NCI-H2171 (cell line): Measurements from ENCODE around the gene NFS1.
"Not testable (repeated sequence)": the region's sequence is repeated elsewhere in the genome, so short reads cannot be mapped to it uniquely, and the experiment has no call there.

ENCODE experiments used
- DNase-seq: peaks from one replicate; lab custom pipeline; 2025; lab: John Stamatoyannopoulos, UW

The NFS1 gene

GRCh38 chr20:35729836-35730582 is 30.9 kb upstream of the NFS1 start:
- no peak for DNase-seq

- DNase-seq: no peak
These were observed 30.2 kb upstream of the NFS1 start for GRCh38 chr20:35729283-35729807.

- DNase-seq: no peak
These were observed 27.9 kb upstream of the NFS1 start for GRCh38 chr20:35726842-35727711.

GRCh38 chr20:35724321-35725230 is 25.4 kb upstream of the NFS1 start:
- no peak for DNase-seq

GRCh38 chr20:35723652-35724320 is 24.6 kb upstream of the NFS1 start:
- not testable (repeated sequence) for DNase-seq

- DNase-seq: not testable (repeated sequence)
These were observed 24.1 kb upstream of the NFS1 start for GRCh38 chr20:35723275-35723639.

GRCh38 chr20:35721621-35722020 is 22.5 kb upstream of the NFS1 start:
- DNase-seq: no peak

- DNase-seq: no peak
These were observed 22.1 kb upstream of the NFS1 start for GRCh38 chr20:35721219-35721618.

GRCh38 chr20:35720165-35721123 is 21.3 kb upstream of the NFS1 start:
- no peak for DNase-seq

- no peak for DNase-seq
These were observed 20.6 kb upstream of the NFS1 start for GRCh38 chr20:35719717-35720116.

GRCh38 chr20:35718972-35719635 is 20.0 kb upstream of the NFS1 start:
- DNase-seq: no peak

GRCh38 chr20:35718321-35718720 is 19.2 kb upstream of the NFS1 start:
- not testable (repeated sequence) for DNase-seq

- DNase-seq: no peak
These were observed 17.2 kb upstream of the NFS1 start for GRCh38 chr20:35716330-35716729.

GRCh38 chr20:35715652-35716051 is 16.5 kb upstream of the NFS1 start:
- DNase-seq: no peak

GRCh38 chr20:35714127-35714526 is 15.0 kb upstream of the NFS1 start:
- DNase-seq: no peak

GRCh38 chr20:35713120-35713519 is 14.0 kb upstream of the NFS1 start:
- DNase-seq: not testable (repeated sequence)

- DNase-seq: no peak
These were observed 12.5 kb upstream of the NFS1 start for GRCh38 chr20:35711588-35712209.

- no peak for DNase-seq
These were observed 11.9 kb upstream of the NFS1 start for GRCh38 chr20:35710884-35711587.

- DNase-seq: no peak
These were observed 10.9 kb upstream of the NFS1 start for GRCh38 chr20:35710039-35710438.
